Transverse colon (tissue), 4 donors: ENCODE results near the gene MYOZ3. TPM values are rescaled to one million over a fixed set of nuclear protein-coding genes. Genes with fewer than 3 reads are reported as not detected.

Source experiments
- DNase-seq: peaks from one replicate; pipeline ENCODE4 v3.0.0-alpha.2; 2019
- H3K27ac ChIP-seq, 4 donors: fragments of 200-600 bp; sonication (generic); 2 replicates each; pipeline ENCODE4 v1.5.1; 2016 to 2018; ENCODE audit warnings: inconsistent platforms in 4 of 4
- H3K27me3 ChIP-seq: fragments of 200-600 bp; sonication (generic); 2 replicates; pipeline ENCODE4 v1.5.1; 2017; ENCODE audit warnings: inconsistent platforms
- H3K36me3 ChIP-seq, 4 donors: fragments of 200-600 bp; sonication (generic); 2 replicates each; pipeline ENCODE4 v1.5.1; 2017 to 2019; ENCODE audit warnings: inconsistent platforms in 4 of 4
- H3K4me1 ChIP-seq, 4 donors: fragments of 200-600 bp; sonication (generic); 2 replicates each; pipeline ENCODE4 v1.5.1; 2017 to 2020; ENCODE audit warnings: inconsistent platforms in 4 of 4
- H3K4me3 ChIP-seq, 4 donors: fragments of 200-600 bp; sonication (generic); 1 replicate in 1 of 4; 2 replicates in 3 of 4; pipeline versions ENCODE4 v1.5.1 to v1.6.1; 2017 to 2019; ENCODE audit warnings: inconsistent platforms in 4 of 4
- H3K9me3 ChIP-seq, 2 donors: fragments of 200-600 bp; sonication (generic); 2 replicates each; pipeline ENCODE4 v1.5.1; 2017 to 2019; ENCODE audit warnings: inconsistent platforms in 2 of 2
- EP300 ChIP-seq: sonication (generic); formaldehyde crosslinking; IDR thresholded peaks from one replicate; pipeline ENCODE4 v1.6.1; 2017; ENCODE audit warnings: antibody characterized with exemption, low read depth
- POLR2A ChIP-seq: fragments of 450-650 bp; IDR thresholded peaks from one replicate; pipeline ENCODE4 v1.6.1; 2016; ENCODE audit warnings: antibody characterized with exemption, mild to moderate bottlenecking, moderate library complexity
- POLR2AphosphoS5 ChIP-seq, 3 donors: sonication (generic); formaldehyde crosslinking; IDR thresholded peaks; one replicate each; pipeline ENCODE4 v1.6.1; 2016; ENCODE audit warnings: antibody characterized with exemption in 3 of 3
- WGBS, 2 donors: methylation state at CpG; one replicate each; pipeline ENCODE4 v1.1.5; 2018; ENCODE audit warnings: low coverage in 1 of 2; 5-methylcytosine and 5-hydroxymethylcytosine counted together
- in situ Hi-C, 4 donors: fragments of 200-750 bp; cut with MboI; loops; one replicate each; pipeline versions ENCODE4 v1.15.0 to v1.15.1; 2017; ENCODE audit warnings: low sequenced_read_pairs in 3 of 4, low pct_ligation_motif_present in 1 of 4, low pct_unique_long_range_greater_than_20kb in 1 of 4
- intact Hi-C: fragments of 100-400 bp; cut with DNase I; formaldehyde crosslinking; loops from one replicate; pipeline ENCODE4 v1.15.1; 2023; ENCODE audit warnings: low total_unique reads
- total RNA-seq, 4 donors: library from RNA; depleted of rRNA; stranded (reverse); fragments of >200 nt; gene quantifications; one replicate each; pipeline ENCODE4 v1.1.0, GENCODE V29; 2016
- TF ChIP-seq, protein P1 (sequence below), 5 experiments: fragments of 200-600 bp in 3 of 5; fragments of 450-650 bp in 2 of 5; sonication (generic) in 3 of 5; IDR thresholded peaks; 1 replicate in 2 of 5; 2 replicates in 3 of 5; pipeline ENCODE4 v1.5.1; 2016 to 2017; ENCODE audit warnings: antibody characterized with exemption in 5 of 5, inconsistent platforms in 3 of 5, mild to moderate bottlenecking in 2 of 5, moderate library complexity in 1 of 5

MYOZ3 gene
- total RNA-seq, 4 donors from 2014 or later = not detected

DNA sequence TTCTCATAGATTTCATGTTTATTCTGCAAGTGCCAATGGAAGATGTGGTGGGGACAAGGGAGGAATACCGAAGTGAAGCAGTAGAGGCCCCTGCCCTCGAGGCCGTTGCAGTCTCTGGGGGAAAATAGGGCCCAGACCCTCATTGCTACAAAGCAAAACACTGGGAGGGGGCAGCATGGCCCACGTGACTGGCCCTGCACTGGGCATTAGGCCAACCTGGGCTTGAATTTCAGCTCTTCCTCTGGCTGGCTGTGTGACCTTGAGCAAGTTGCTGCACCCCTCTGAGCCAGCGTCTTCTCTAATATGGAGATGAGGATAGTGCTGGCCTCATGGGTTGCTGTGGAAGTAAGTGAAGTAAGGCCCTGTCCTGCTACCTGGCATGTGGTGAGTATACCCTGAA, 21.3 kb upstream of the MYOZ3 start:
- no peak for DNase-seq
- Histone ChIP-seq H3K4me1 (peaks cover 31 to 76% (median 42%) of the 10 kb centered on the region in 4 donors), H3K4me3 (no peak overlapping the region), H3K27me3 (no peaks in the 10 kb centered on the region), H3K9me3 (no peaks in the 10 kb centered on the region), H3K27ac (peak overlapping the region; percentile 78 to 89 (median 84)), H3K36me3 (no peaks in the 10 kb centered on the region)
- intact Hi-C loops (no loop called here), in situ Hi-C loops (no loop called here)
- TF ChIP-seq, protein P1, sequence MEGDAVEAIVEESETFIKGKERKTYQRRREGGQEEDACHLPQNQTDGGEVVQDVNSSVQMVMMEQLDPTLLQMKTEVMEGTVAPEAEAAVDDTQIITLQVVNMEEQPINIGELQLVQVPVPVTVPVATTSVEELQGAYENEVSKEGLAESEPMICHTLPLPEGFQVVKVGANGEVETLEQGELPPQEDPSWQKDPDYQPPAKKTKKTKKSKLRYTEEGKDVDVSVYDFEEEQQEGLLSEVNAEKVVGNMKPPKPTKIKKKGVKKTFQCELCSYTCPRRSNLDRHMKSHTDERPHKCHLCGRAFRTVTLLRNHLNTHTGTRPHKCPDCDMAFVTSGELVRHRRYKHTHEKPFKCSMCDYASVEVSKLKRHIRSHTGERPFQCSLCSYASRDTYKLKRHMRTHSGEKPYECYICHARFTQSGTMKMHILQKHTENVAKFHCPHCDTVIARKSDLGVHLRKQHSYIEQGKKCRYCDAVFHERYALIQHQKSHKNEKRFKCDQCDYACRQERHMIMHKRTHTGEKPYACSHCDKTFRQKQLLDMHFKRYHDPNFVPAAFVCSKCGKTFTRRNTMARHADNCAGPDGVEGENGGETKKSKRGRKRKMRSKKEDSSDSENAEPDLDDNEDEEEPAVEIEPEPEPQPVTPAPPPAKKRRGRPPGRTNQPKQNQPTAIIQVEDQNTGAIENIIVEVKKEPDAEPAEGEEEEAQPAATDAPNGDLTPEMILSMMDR (IDR thresholded peaks at IDR 0.05) = no peak
- no peak for TF ChIP-seq POLR2AphosphoS5 (IDR thresholded peaks at IDR 0.05)
- no peak for TF ChIP-seq POLR2A
- TF ChIP-seq EP300 = no peak
- 61% methylated on average over 5 of the region's 5 CpGs; no CpG with 5 or more reads in 1 of the 2 donors for whole genome bisulfite sequencing, 2 donors

DNA sequence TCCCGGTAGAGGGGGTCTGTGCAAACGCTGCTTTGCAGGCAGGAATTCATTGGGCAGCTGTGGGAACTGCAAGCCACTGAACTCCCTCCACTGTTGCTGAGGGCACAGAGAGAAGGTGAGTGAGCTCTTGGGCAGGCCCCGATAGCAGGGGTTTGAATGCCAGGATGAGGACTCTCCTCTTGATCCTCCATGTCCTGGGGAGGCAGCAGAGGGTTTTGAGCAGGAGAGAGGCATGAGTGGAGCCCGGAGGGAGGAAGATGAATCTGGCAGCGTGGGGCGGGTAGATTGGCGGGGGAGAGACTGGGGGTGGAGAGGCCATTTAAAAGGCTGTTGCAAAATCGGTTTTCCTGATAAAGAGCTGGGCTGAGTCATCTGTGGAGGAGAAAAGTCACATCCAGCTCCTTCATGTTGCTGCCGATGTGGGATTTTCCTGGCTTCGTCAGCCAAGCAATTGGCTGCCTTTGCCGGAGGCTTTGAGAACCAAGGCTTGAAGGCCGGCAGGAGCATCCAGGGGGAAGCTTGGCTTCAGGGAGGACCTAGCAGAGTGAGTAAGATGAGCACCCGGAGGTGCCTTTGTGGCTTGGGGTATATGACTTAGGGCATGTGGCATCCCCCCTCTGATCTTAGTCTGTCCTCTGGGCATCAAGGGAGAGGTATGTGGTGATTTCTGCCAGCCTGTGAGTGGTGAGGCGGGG, 20.6 kb upstream of the MYOZ3 start, which contains the start of gene SYNPO:
SYNPO (plus strand) TSS at position 350 of the 695 bp plus-strand sequence. CDS start 7,616 bp downstream, outside the sequence.
- 53 to 63% methylated on average over 2 to 14 of the region's 14 CpGs for WGBS, 2 donors
- H3K4me3 ChIP-seq = no peak within 1 kb of the TSS
- peak within 1 kb of the TSS; percentile 78 to 89 (median 84) for H3K27ac ChIP-seq
- peaks cover 34 to 81% (median 44%) of the 10 kb centered on the region in 4 donors for H3K4me1 ChIP-seq
- intact Hi-C loops (no loop called here), in situ Hi-C loops (no loop called here)
- TF ChIP-seq, protein P1 (IDR thresholded peaks at IDR 0.05) = no peak
- peak in 2 of 3 donors; percentile 6 to 20 for TF ChIP-seq POLR2AphosphoS5 (IDR thresholded peaks at IDR 0.05)
- no peak for DNase-seq
- no peaks in the 10 kb centered on the region for H3K9me3 ChIP-seq
- no peaks in the 10 kb centered on the region for H3K36me3 ChIP-seq
- no peaks in the 10 kb centered on the region for H3K27me3 ChIP-seq

DNA sequence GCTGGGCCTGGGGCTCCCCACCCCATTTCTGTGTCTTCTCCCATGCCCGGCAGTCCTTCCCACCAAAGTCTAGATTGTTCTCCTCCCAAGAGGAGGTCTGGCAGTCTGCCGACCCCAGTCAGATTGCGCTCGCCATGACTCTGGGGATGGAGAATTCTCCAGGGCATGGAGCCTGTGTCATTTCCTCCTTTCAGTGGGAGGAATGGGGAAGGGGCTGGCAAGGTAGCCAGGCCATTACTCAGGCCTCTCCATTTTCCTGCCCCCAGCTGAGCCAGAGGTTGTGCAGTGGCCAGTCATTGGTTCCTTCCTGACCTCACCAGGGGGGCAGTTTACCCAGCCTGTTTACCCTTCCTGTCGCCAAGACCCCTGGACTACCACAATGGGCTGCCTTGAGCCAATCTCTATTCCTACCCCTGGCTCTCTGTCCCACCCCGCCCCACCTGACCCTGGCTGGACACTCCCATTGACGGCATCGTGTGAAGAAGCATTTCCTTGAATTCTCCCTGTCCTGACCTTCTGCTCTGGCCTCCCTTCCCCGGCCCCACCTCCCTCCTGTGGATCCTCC, 20.0 kb upstream of the MYOZ3 start:
- H3K36me3 ChIP-seq = no peaks in the 10 kb centered on the region
- no peak for DNase-seq
- H3K27me3 ChIP-seq = no peaks in the 10 kb centered on the region
- in situ Hi-C loops (no loop called here), intact Hi-C loops (no loop called here)
- H3K4me1 ChIP-seq = peaks cover 34 to 80% (median 42%) of the 10 kb centered on the region in 4 donors
- no peaks in the 10 kb centered on the region for H3K9me3 ChIP-seq
- H3K27ac ChIP-seq = peak overlapping the region; percentile 78 to 89 (median 84)
- H3K4me3 ChIP-seq = no peak overlapping the region
- 62% methylated on average over 7 of the region's 9 CpGs; no CpG with 5 or more reads in 1 of the 2 donors for WGBS, 2 donors
- TF ChIP-seq, protein P1 (IDR thresholded peaks at IDR 0.05) = no peak
- TF ChIP-seq POLR2AphosphoS5 (IDR thresholded peaks at IDR 0.05) = no peak
- TF ChIP-seq POLR2A = no peak
- TF ChIP-seq EP300 = no peak

DNA sequence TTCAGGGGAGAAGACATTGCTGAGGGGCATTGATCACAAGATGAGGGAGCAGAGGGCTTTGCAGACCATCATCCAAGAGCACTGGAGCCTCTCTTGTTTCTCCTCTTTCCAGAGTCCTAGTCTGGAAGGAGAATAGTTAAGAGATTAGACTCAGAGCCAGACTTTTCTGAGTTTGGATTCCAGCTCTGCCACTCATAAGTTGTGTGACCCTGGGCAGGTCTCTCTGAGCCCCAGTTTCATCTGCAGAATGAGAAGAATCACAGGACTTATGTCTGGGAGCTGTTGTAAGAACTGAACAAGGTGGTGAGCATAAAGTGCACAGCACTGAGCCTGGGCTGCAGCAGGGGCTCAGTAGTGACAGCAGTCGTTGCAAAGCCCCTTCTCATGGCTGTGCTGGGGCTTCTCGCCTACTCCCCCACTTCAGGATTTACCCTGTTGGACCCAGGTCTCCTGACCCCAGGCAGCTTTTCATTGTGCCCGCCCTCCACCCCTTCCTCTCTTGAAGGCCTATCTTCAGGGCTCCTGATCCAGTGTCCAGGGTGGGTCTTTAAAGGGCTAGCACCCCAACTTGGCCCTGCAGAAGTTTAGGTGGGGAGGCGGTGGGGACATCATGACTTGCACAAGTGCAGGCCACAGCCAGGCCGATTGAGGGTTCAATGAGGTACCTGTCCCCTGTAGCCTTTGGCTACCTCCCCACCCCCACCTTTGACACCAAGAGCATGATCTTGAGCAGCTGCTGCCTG, 19.1 kb upstream of the MYOZ3 start:
- intact Hi-C loops (no loop called here), in situ Hi-C loops (no loop called here)
- Histone ChIP-seq H3K36me3 (no peaks in the 10 kb centered on the region), H3K4me1 (peaks cover 34 to 72% (median 36%) of the 10 kb centered on the region in 4 donors), H3K27me3 (no peaks in the 10 kb centered on the region), H3K4me3 (no peak overlapping the region), H3K9me3 (no peaks in the 10 kb centered on the region), H3K27ac (peak overlapping the region; percentile 78 to 89 (median 84))
- no peak for TF ChIP-seq EP300
- TF ChIP-seq, protein P1 (IDR thresholded peaks at IDR 0.05) = no peak
- no peak for TF ChIP-seq POLR2A
- no peak for TF ChIP-seq POLR2AphosphoS5 (IDR thresholded peaks at IDR 0.05)
- 76% methylated on average over 5 of the region's 5 CpGs; no CpG with 5 or more reads in 1 of the 2 donors for WGBS, 2 donors
- DNase-seq = no peak
